ENCODE measurements around the gene TUFT1. TPM values are rescaled to one million over a fixed set of nuclear protein-coding genes. Genes with fewer than 3 reads are reported as not detected.

Gene TUFT1
- polyA plus RNA-seq, 1 donor from 2014 or later = 25.8 TPM

DNA sequence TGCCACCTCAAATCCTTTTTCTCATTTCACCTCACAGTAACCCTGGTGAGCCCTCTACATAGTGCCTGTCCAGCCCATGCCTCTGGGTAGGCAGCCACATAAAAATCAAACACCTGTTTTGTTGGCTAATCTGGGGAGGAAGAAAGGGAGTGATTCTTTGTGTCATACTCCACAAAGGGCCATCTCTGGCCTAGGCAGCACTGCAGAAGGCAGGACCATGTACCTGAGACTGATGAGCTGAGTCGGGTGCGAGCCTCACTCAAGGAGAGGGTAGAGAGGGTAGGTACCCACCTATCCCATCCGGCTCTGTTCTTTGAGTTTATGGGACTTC is 7.8 kb downstream of the TUFT1 start:
- Histone ChIP-seq H3K4me3 (ENCODE audit: low read length) (no peak overlapping the region), H2AFZ (ENCODE audit: low read depth, low read length) (no peak overlapping the region), H3K36me3 (ENCODE audit: insufficient read depth, low read length) (no peaks in the 10 kb centered on the region), H3K9ac (ENCODE audit: low read length) (no peak overlapping the region), H3K79me2 (replicated peaks; ENCODE audit: insufficient read depth, low read length) (peaks cover 6% of the 10 kb centered on the region), H3K27ac (ENCODE audit: low read length) (no peak overlapping the region), H3F3A (ENCODE audit: insufficient read depth, low read length, poor library complexity, severe bottlenecking) (no peaks in the 10 kb centered on the region), H4K20me1 (ENCODE audit: insufficient read depth) (no peaks in the 10 kb centered on the region), H3K9me2 (ENCODE audit: insufficient read depth, low read length) (no peaks in the 10 kb centered on the region), H3K4me2 (ENCODE audit: low read length) (no peak overlapping the region), H3K27me3 (ENCODE audit: insufficient read depth, low read depth, low read length) (no peaks in the 10 kb centered on the region), H3K9me3 (ENCODE audit: low read length) (no peaks in the 10 kb centered on the region)
- TF ChIP-seq SMC3 (conservative IDR thresholded peaks at IDR 0.05; ENCODE audit: poor library complexity) (no peak), EZH2 (IDR thresholded peaks at IDR 0.05; ENCODE audit: borderline replicate concordance, insufficient read depth, low read length, poor library complexity, severe bottlenecking) (no peak), MXI1 (conservative IDR thresholded peaks at IDR 0.05; ENCODE audit: poor library complexity, severe bottlenecking) (no peak), RAD21 (conservative IDR thresholded peaks at IDR 0.05) (no peak), POLR2AphosphoS5 (IDR thresholded peaks at IDR 0.05) (no peak), EP300 (conservative IDR thresholded peaks at IDR 0.05; ENCODE audit: poor library complexity, severe bottlenecking) (no peak)
- TF ChIP-seq, protein P1, sequence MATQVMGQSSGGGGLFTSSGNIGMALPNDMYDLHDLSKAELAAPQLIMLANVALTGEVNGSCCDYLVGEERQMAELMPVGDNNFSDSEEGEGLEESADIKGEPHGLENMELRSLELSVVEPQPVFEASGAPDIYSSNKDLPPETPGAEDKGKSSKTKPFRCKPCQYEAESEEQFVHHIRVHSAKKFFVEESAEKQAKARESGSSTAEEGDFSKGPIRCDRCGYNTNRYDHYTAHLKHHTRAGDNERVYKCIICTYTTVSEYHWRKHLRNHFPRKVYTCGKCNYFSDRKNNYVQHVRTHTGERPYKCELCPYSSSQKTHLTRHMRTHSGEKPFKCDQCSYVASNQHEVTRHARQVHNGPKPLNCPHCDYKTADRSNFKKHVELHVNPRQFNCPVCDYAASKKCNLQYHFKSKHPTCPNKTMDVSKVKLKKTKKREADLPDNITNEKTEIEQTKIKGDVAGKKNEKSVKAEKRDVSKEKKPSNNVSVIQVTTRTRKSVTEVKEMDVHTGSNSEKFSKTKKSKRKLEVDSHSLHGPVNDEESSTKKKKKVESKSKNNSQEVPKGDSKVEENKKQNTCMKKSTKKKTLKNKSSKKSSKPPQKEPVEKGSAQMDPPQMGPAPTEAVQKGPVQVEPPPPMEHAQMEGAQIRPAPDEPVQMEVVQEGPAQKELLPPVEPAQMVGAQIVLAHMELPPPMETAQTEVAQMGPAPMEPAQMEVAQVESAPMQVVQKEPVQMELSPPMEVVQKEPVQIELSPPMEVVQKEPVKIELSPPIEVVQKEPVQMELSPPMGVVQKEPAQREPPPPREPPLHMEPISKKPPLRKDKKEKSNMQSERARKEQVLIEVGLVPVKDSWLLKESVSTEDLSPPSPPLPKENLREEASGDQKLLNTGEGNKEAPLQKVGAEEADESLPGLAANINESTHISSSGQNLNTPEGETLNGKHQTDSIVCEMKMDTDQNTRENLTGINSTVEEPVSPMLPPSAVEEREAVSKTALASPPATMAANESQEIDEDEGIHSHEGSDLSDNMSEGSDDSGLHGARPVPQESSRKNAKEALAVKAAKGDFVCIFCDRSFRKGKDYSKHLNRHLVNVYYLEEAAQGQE (IDR thresholded peaks at IDR 0.05; ENCODE audit: borderline replicate concordance) = no peak

DNA sequence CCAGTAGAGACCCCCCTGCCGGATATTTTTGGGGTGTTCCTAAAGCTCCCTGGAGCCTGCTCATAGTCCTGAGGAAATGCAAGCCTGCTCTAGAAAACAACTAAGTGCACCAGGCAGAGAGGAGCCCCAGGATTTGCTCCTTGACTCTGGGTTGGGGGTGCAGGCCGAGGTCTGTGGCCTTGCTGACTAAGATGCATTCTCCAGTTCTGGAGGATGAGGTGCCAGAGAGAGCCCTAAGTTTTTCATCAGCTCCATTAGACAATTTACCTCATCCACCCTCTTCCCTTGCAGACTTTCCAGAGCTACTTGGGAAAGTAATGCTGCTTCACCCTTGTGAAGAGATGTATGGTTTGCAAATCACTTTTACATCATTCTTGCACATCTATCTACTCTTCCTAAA is 9.1 kb downstream of the TUFT1 start:
- Histone ChIP-seq H3K4me3 (ENCODE audit: low read length) (no peak overlapping the region), H3K36me3 (ENCODE audit: insufficient read depth, low read length) (no peaks in the 10 kb centered on the region), H3K9me3 (ENCODE audit: low read length) (no peaks in the 10 kb centered on the region), H3K27ac (ENCODE audit: low read length) (no peak overlapping the region), H3K9ac (ENCODE audit: low read length) (no peak overlapping the region), H3K4me2 (ENCODE audit: low read length) (no peak overlapping the region), H3K27me3 (ENCODE audit: insufficient read depth, low read depth, low read length) (no peaks in the 10 kb centered on the region), H3F3A (ENCODE audit: insufficient read depth, low read length, poor library complexity, severe bottlenecking) (no peaks in the 10 kb centered on the region), H3K79me2 (replicated peaks; ENCODE audit: insufficient read depth, low read length) (peaks cover 4% of the 10 kb centered on the region), H2AFZ (ENCODE audit: low read depth, low read length) (no peak overlapping the region), H4K20me1 (ENCODE audit: insufficient read depth) (no peaks in the 10 kb centered on the region), H3K9me2 (ENCODE audit: insufficient read depth, low read length) (no peaks in the 10 kb centered on the region)
- TF ChIP-seq MXI1 (conservative IDR thresholded peaks at IDR 0.05; ENCODE audit: poor library complexity, severe bottlenecking) (no peak), EP300 (conservative IDR thresholded peaks at IDR 0.05; ENCODE audit: poor library complexity, severe bottlenecking) (no peak)
- TF ChIP-seq, protein P1 (IDR thresholded peaks at IDR 0.05; ENCODE audit: borderline replicate concordance) = no peak
